ENCODE results near the gene XRCC6. TPM values are rescaled to one million over a fixed set of nuclear protein-coding genes. Genes with fewer than 3 reads are reported as not detected.
"Not testable (repeated sequence)": the region's sequence is repeated elsewhere in the genome, so short reads cannot be mapped to it uniquely, and the experiment has no call there.

The XRCC6 gene
- total RNA-seq, 2 donors from 2014 or later = 147 to 165 TPM

- Mint-ChIP-seq H3K4me3 (no peak overlapping the region), H3K36me3 (ENCODE audit: low read depth) (peaks cover 5% of the 10 kb centered on the region), H3K4me1 (peaks cover 11% of the 10 kb centered on the region), H3K27me3 (no peaks in the 10 kb centered on the region), H3K27ac (no peak overlapping the region)
- DNase-seq = no peak
- ATAC-seq = no peak
- H3K9me3 ChIP-seq (ENCODE audit: control insufficient read depth, low read length, poor library complexity, severe bottlenecking) = no peaks in the 10 kb centered on the region
Observed at GRCh38 chr22:41585898-41586297, 35.2 kb upstream of the XRCC6 start.

GRCh38 chr22:41587347-41587723 is 33.8 kb upstream of the XRCC6 start:
- H3K4me3 Mint-ChIP-seq = no peak overlapping the region
- H3K9me3 ChIP-seq (ENCODE audit: control insufficient read depth, low read length, poor library complexity, severe bottlenecking) = no peaks in the 10 kb centered on the region
- ATAC-seq (no peak), DNase-seq (no peak)
- no peak overlapping the region for H3K27ac Mint-ChIP-seq
- no peaks in the 10 kb centered on the region for H3K27me3 Mint-ChIP-seq
- H3K36me3 Mint-ChIP-seq (ENCODE audit: low read depth) = peaks cover 3% of the 10 kb centered on the region
- peaks cover 11% of the 10 kb centered on the region for H3K4me1 Mint-ChIP-seq

GRCh38 chr22:41589391-41590241 is 31.5 kb upstream of the XRCC6 start, which contains the start of gene PMM1:
Gene PMM1, minus strand, starts transcription at chr22:41589840. Its CDS starts 35 bp downstream, at chr22:41589805.
- ATAC-seq (peak; percentile 98), DNase-seq (peak; percentile 99 to 100 (median 100))
- peaks cover 2% of the 10 kb centered on the region for H3K36me3 Mint-ChIP-seq (ENCODE audit: low read depth)
- peak within 1 kb of the TSS; percentile 56 for H3K27ac Mint-ChIP-seq
- H3K27me3 Mint-ChIP-seq = no peaks in the 10 kb centered on the region
- H3K4me1 Mint-ChIP-seq = peaks cover 8% of the 10 kb centered on the region
- H3K4me3 Mint-ChIP-seq = peak within 1 kb of the TSS; percentile 94
- no peaks in the 10 kb centered on the region for H3K9me3 ChIP-seq (ENCODE audit: control insufficient read depth, low read length, poor library complexity, severe bottlenecking)

GRCh38 chr22:41593336-41593960 is 27.6 kb upstream of the XRCC6 start:
- ATAC-seq; DNase-seq; H3K4me3 Mint-ChIP-seq; H3K27me3 Mint-ChIP-seq; H3K4me1 Mint-ChIP-seq; H3K9me3 ChIP-seq (ENCODE audit: control insufficient read depth, low read length, poor library complexity, severe bottlenecking); H3K36me3 Mint-ChIP-seq (ENCODE audit: low read depth); H3K27ac Mint-ChIP-seq: not testable (repeated sequence)

GRCh38 chr22:41595703-41596102 is 25.4 kb upstream of the XRCC6 start:
- no peak for ATAC-seq
- H3K36me3 Mint-ChIP-seq (ENCODE audit: low read depth) = no peaks in the 10 kb centered on the region

GRCh38 chr22:41596776-41597634 is 24.1 kb upstream of the XRCC6 start:
- H3K9me3 ChIP-seq (ENCODE audit: control insufficient read depth, low read length, poor library complexity, severe bottlenecking) = no peaks in the 10 kb centered on the region
- Mint-ChIP-seq H3K4me3 (no peak overlapping the region), H3K4me1 (no peaks in the 10 kb centered on the region), H3K27ac (no peak overlapping the region), H3K36me3 (ENCODE audit: low read depth) (no peaks in the 10 kb centered on the region), H3K27me3 (no peaks in the 10 kb centered on the region)
- ATAC-seq (peak; percentile 72), DNase-seq (no peak)

More at GRCh38 chr22:41595703-41596102, 25.4 kb upstream of the XRCC6 start:
- no peak for DNase-seq
- Mint-ChIP-seq H3K4me3 (no peak overlapping the region), H3K4me1 (no peaks in the 10 kb centered on the region), H3K27me3 (no peaks in the 10 kb centered on the region), H3K27ac (no peak overlapping the region)
- no peaks in the 10 kb centered on the region for H3K9me3 ChIP-seq (ENCODE audit: control insufficient read depth, low read length, poor library complexity, severe bottlenecking)

GRCh38 chr22:41597635-41597953 is 23.5 kb upstream of the XRCC6 start:
- Mint-ChIP-seq H3K4me3 (no peak overlapping the region), H3K27me3 (no peaks in the 10 kb centered on the region), H3K27ac (no peak overlapping the region), H3K4me1 (peaks cover 1% of the 10 kb centered on the region), H3K36me3 (ENCODE audit: low read depth) (no peaks in the 10 kb centered on the region)
- ATAC-seq = no peak
- H3K9me3 ChIP-seq (ENCODE audit: control insufficient read depth, low read length, poor library complexity, severe bottlenecking) = no peaks in the 10 kb centered on the region
- no peak for DNase-seq

GRCh38 chr22:41598081-41598480 is 23.0 kb upstream of the XRCC6 start:
- Mint-ChIP-seq H3K4me3 (no peak overlapping the region), H3K4me1 (peaks cover 6% of the 10 kb centered on the region), H3K27ac (no peak overlapping the region), H3K36me3 (ENCODE audit: low read depth) (peaks cover 3% of the 10 kb centered on the region), H3K27me3 (no peaks in the 10 kb centered on the region)
- no peaks in the 10 kb centered on the region for H3K9me3 ChIP-seq (ENCODE audit: control insufficient read depth, low read length, poor library complexity, severe bottlenecking)
- ATAC-seq = no peak
- DNase-seq = no peak

GRCh38 chr22:41598891-41599635 is 22.0 kb upstream of the XRCC6 start:
- ATAC-seq (no peak), DNase-seq (no peak)
- no peaks in the 10 kb centered on the region for H3K9me3 ChIP-seq (ENCODE audit: control insufficient read depth, low read length, poor library complexity, severe bottlenecking)
- Mint-ChIP-seq H3K4me1 (peaks cover 14% of the 10 kb centered on the region), H3K27me3 (no peaks in the 10 kb centered on the region), H3K4me3 (no peak overlapping the region), H3K27ac (no peak overlapping the region), H3K36me3 (ENCODE audit: low read depth) (peaks cover 3% of the 10 kb centered on the region)

GRCh38 chr22:41600976-41601375 is 20.1 kb upstream of the XRCC6 start:
- ATAC-seq (no peak), DNase-seq (no peak)
- Mint-ChIP-seq H3K27me3 (no peaks in the 10 kb centered on the region), H3K27ac (peak overlapping the region; percentile 77), H3K4me3 (no peak overlapping the region), H3K4me1 (peaks cover 22% of the 10 kb centered on the region), H3K36me3 (ENCODE audit: low read depth) (peaks cover 7% of the 10 kb centered on the region)
- no peaks in the 10 kb centered on the region for H3K9me3 ChIP-seq (ENCODE audit: control insufficient read depth, low read length, poor library complexity, severe bottlenecking)

- H3K9me3 ChIP-seq (ENCODE audit: control insufficient read depth, low read length, poor library complexity, severe bottlenecking) = no peaks in the 10 kb centered on the region
- peaks cover 22% of the 10 kb centered on the region for H3K4me1 Mint-ChIP-seq
- peak overlapping the region; percentile 43 for H3K4me3 Mint-ChIP-seq
- H3K36me3 Mint-ChIP-seq (ENCODE audit: low read depth) = peaks cover 10% of the 10 kb centered on the region
- no peaks in the 10 kb centered on the region for H3K27me3 Mint-ChIP-seq
- ATAC-seq (peak; percentile 99), DNase-seq (peak; percentile 30 to 59 (median 52))
- peak overlapping the region; percentile 82 for H3K27ac Mint-ChIP-seq
Observed at GRCh38 chr22:41603873-41604332, 17.2 kb upstream of the XRCC6 start.

- Mint-ChIP-seq H3K36me3 (ENCODE audit: low read depth) (peaks cover 7% of the 10 kb centered on the region), H3K4me3 (no peak overlapping the region), H3K27me3 (no peaks in the 10 kb centered on the region), H3K4me1 (peaks cover 12% of the 10 kb centered on the region), H3K27ac (no peak overlapping the region)
- ATAC-seq (no peak), DNase-seq (no peak)
- H3K9me3 ChIP-seq (ENCODE audit: control insufficient read depth, low read length, poor library complexity, severe bottlenecking) = no peaks in the 10 kb centered on the region
Observed at GRCh38 chr22:41608386-41608785, 12.7 kb upstream of the XRCC6 start.
